ENCODE results near the gene AQP9.

AQP9 gene

GRCh38 chr15:58148120-58148519, 9.9 kb downstream of the AQP9 start:
- DNase-seq (ENCODE audit: low read depth), result no peak
- TF ChIP-seq, protein P1, sequence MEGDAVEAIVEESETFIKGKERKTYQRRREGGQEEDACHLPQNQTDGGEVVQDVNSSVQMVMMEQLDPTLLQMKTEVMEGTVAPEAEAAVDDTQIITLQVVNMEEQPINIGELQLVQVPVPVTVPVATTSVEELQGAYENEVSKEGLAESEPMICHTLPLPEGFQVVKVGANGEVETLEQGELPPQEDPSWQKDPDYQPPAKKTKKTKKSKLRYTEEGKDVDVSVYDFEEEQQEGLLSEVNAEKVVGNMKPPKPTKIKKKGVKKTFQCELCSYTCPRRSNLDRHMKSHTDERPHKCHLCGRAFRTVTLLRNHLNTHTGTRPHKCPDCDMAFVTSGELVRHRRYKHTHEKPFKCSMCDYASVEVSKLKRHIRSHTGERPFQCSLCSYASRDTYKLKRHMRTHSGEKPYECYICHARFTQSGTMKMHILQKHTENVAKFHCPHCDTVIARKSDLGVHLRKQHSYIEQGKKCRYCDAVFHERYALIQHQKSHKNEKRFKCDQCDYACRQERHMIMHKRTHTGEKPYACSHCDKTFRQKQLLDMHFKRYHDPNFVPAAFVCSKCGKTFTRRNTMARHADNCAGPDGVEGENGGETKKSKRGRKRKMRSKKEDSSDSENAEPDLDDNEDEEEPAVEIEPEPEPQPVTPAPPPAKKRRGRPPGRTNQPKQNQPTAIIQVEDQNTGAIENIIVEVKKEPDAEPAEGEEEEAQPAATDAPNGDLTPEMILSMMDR (conservative IDR thresholded peaks at IDR 0.05; ENCODE audit: low read length), result no peak
- no peak overlapping the region for H3K4me3 ChIP-seq (ENCODE audit: low read length)

GRCh38 chr15:58148633-58149445, 10.7 kb downstream of the AQP9 start:
- TF ChIP-seq, protein P1 (conservative IDR thresholded peaks at IDR 0.05; ENCODE audit: low read length), result no peak
- H3K4me3 ChIP-seq (ENCODE audit: low read length), result no peak overlapping the region
- DNase-seq (ENCODE audit: low read depth), result no peak

DNA sequence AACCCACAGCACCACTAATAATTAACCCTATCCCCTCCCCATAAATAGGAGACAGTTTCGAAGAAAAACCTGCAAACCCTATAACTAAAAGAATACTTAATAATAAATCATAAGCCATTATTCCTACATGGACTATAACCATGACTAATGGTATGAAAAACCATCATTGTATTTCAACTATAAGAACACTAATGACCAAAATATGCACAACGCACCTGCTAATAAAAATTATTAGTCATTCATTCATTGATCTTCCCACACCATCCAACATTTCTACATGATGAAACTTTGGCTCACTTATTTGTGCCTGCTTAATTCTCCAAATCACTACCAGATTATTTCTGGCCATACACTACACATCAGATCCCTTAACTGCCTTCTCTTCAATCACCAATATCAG, 16.6 kb downstream of the AQP9 start:
- no peak overlapping the region for H3K4me3 ChIP-seq (ENCODE audit: low read length)
- TF ChIP-seq, protein P1 (conservative IDR thresholded peaks at IDR 0.05; ENCODE audit: low read length), result no peak
- DNase-seq (ENCODE audit: low read depth), result no peak

DNA sequence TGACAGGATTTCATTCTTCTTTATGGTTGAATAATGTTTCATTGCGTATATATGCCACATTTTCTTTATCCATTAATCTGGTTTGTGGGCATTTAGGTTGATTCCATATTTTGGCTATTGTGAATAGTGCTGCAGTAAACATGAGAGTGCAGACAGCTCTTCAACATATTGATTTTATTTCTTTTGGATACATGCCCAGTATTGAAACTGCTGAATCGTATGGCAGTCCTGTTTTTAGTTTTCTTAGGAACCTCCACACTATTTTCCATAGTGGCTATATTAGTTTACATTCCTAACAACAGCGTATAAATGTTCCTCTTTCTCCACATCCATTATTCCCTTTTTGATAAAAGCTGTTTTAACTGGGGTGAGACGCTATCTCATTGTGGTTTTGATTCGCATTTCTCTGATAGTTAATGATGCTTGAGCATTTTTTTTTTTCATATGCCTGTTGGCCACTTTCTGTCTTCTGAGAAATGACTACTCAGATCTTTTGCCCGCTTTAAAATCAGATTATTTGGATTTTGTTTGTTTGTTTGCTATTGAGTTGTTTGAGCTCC, 21.7 kb downstream of the AQP9 start:
- TF ChIP-seq, protein P1 (conservative IDR thresholded peaks at IDR 0.05; ENCODE audit: low read length), result no peak
- no peak for DNase-seq (ENCODE audit: low read depth)
- no peak overlapping the region for H3K4me3 ChIP-seq (ENCODE audit: low read length)

- TF ChIP-seq, protein P1 (conservative IDR thresholded peaks at IDR 0.05; ENCODE audit: low read length), result no peak
- no peak for DNase-seq (ENCODE audit: low read depth)
- H3K4me3 ChIP-seq (ENCODE audit: low read length), result no peak overlapping the region
These were observed 23.3 kb downstream of the AQP9 start for GRCh38 chr15:58161436-58161930.

DNA sequence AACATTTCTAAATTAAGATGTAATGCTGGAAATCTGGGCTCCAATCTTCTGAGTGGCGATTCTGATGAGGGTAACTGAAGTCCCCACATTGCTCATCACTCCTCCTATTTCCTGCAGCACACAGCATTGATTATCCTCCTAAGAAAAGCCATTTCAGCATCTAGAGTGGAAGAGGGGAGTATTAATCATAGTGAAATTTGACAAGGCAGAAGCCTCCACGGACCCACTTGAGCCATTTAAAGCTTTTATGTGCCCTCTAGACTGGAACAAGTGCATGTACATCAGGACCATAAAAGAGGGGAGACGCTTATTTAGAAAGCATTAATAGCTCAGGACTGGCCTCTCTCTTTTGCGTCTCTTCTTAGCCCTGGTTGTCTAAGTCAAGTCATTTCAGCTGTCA, 25.8 kb downstream of the AQP9 start:
- DNase-seq (ENCODE audit: low read depth), result no peak
- TF ChIP-seq, protein P1 (conservative IDR thresholded peaks at IDR 0.05; ENCODE audit: low read length), result no peak
- no peak overlapping the region for H3K4me3 ChIP-seq (ENCODE audit: low read length)

DNA sequence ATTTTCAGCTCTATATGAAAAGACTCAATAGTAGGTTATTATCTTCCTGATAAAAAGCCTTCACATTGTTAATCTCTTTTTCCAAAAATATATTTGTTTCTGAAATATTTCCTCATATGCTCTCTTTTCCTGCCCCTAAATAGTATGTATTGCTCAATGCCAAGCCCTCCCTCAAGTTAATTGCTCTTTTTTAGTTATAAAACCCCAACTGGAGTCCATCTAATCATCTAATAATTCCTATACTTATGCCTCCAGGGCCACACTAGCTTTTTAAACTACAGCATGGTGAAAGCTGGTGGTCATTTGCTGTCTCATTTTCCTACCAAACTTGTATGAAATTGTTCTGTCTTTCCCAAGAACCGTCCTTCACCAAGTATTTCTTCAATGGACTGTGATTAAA, 26.7 kb downstream of the AQP9 start:
- no peak overlapping the region for H3K4me3 ChIP-seq (ENCODE audit: low read length)
- no peak for DNase-seq (ENCODE audit: low read depth)
- TF ChIP-seq, protein P1 (conservative IDR thresholded peaks at IDR 0.05; ENCODE audit: low read length), result no peak
